AG09309 (cell line): ENCODE measurements around the gene RAB18.

ENCODE experiments used
- DNase-seq: peaks from one replicate; pipeline ENCODE4 v3.0.0-alpha.2; 2010; ENCODE audit warnings: low read depth
- H3K4me3 ChIP-seq: 2 replicates; pipeline ENCODE4 v1.5.1; 2011; ENCODE audit warnings: mild to moderate bottlenecking, low read depth, low read length, moderate library complexity; ENCODE audit not compliant: control insufficient read depth
- TF ChIP-seq, protein P1 (sequence below): IDR thresholded peaks from 2 replicates; pipeline ENCODE4 v1.5.1; 2011; ENCODE audit warnings: mild to moderate bottlenecking, low read depth, low read length, inconsistent platforms; ENCODE audit not compliant: insufficient read depth, control insufficient read depth; ENCODE audit errors: missing control alignments

Gene RAB18

DNA sequence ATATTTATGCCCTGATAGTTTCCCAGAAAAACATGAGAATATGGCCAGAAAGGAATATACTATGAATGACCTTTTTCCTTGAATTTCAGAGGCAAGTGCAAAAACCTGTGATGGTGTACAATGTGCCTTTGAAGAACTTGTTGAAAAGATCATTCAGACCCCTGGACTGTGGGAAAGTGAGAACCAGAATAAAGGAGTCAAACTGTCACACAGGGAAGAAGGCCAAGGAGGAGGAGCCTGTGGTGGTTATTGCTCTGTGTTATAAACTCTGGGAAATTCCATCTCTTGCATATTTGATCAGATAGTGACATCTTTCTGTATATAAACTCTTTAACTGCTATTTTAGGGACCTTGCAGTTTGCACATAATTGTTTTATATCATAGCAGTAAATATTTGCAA is 33.7 kb downstream of the RAB18 start:
- H3K4me3 ChIP-seq, result no peak overlapping the region
- TF ChIP-seq, protein P1, sequence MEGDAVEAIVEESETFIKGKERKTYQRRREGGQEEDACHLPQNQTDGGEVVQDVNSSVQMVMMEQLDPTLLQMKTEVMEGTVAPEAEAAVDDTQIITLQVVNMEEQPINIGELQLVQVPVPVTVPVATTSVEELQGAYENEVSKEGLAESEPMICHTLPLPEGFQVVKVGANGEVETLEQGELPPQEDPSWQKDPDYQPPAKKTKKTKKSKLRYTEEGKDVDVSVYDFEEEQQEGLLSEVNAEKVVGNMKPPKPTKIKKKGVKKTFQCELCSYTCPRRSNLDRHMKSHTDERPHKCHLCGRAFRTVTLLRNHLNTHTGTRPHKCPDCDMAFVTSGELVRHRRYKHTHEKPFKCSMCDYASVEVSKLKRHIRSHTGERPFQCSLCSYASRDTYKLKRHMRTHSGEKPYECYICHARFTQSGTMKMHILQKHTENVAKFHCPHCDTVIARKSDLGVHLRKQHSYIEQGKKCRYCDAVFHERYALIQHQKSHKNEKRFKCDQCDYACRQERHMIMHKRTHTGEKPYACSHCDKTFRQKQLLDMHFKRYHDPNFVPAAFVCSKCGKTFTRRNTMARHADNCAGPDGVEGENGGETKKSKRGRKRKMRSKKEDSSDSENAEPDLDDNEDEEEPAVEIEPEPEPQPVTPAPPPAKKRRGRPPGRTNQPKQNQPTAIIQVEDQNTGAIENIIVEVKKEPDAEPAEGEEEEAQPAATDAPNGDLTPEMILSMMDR, result no peak
- no peak for DNase-seq

GRCh38 chr10:27540672-27541071 is 36.6 kb downstream of the RAB18 start:
- DNase-seq, result no peak
- TF ChIP-seq, protein P1, result no peak
- H3K4me3 ChIP-seq, result no peak overlapping the region

- no peak for DNase-seq
- H3K4me3 ChIP-seq, result no peak overlapping the region
- TF ChIP-seq, protein P1, result no peak
Measured at GRCh38 chr10:27541796-27542729, 38.0 kb downstream of the RAB18 start.

DNA sequence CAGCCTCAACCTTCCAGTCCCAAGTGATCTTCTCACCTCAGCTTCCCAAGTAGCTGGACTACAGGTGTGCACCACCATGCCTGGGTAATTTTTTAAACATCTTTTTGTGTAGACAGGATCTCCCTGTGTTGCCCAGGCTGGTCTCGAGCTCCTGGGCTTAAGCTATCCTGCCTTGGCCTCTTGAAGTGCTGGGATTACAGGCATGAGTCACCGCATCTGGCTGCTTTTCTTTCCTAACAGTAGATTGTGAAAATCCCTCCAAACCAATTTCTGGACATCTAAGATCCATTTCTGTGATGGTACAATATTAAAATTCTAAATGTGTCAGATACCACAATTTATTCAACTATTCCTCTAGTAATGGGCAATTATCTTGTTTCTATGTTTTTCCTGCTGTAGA is 38.7 kb downstream of the RAB18 start:
- TF ChIP-seq, protein P1, result no peak
- H3K4me3 ChIP-seq, result no peak overlapping the region
- peak; percentile 17 for DNase-seq

DNA sequence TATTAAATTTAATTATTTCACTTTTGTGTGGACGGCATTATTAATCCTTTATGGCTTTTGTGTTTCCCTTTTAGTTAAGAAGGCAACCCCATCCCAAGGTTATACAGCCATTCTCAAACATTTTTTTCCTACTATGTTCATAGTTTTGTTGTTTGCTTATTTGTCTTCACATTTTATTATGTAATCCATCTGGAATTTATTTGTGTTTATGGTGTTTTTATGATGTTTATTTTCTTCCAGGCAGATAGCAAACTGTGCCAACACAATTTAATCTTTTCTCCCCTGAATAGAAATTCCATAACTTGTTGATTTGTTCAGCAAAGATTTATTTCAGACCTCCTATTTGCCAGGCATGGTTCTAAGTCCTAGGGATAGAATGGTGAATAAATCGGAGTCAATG is 42.9 kb downstream of the RAB18 start:
- H3K4me3 ChIP-seq, result no peak overlapping the region
- TF ChIP-seq, protein P1, result no peak
- DNase-seq, result no peak

- H3K4me3 ChIP-seq, result no peak overlapping the region
- TF ChIP-seq, protein P1, result no peak
- no peak for DNase-seq
Measured at GRCh38 chr10:27547482-27547881, 43.4 kb downstream of the RAB18 start.

DNA sequence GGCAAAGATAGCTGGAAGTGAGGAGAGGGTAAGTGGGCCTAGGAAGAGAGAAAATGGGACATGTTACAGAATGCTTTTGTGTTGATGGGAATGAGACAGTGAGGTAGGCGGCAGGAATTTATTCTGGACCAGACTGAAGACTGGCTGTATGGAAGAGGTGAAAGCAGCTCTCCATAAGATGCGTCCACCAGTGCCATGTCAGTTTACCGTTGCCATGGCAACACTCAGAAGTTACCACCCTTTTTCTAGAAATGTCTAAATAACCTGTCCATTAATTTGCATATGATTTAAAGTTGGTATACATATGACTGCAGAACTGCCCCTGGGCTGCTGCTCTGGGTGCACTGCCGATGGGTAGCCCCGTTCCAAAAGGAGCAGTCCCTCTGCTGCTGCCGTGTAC is 46.7 kb downstream of the RAB18 start:
- TF ChIP-seq, protein P1, result no peak

More for the DNA sequence above, 46.7 kb downstream of the RAB18 start:
- H3K4me3 ChIP-seq, result no peak overlapping the region
- DNase-seq, result no peak
